H54 (cell line): Measurements from ENCODE around the gene APBA2.
"Not testable (repeated sequence)": the region's sequence is repeated elsewhere in the genome, so short reads cannot be mapped to it uniquely, and the experiment has no call there.

Source experiments
- DNase-seq: peaks from one replicate; pipeline ENCODE4 v3.0.0; 2011; ENCODE audit warnings: low spot score, mixed read lengths; ENCODE audit not compliant: insufficient read length
- FAIRE-seq: peaks from 3 replicates; lab custom pipeline; 2011; peaks lifted over from hg19 to GRCh38; lab: Jason Lieb, UNC
- POLR2A ChIP-seq: IDR thresholded peaks from 2 replicates; pipeline ENCODE4 v1.6.1; 2011; ENCODE audit warnings: low read depth, mild to moderate bottlenecking, low read length

Gene APBA2

DNA sequence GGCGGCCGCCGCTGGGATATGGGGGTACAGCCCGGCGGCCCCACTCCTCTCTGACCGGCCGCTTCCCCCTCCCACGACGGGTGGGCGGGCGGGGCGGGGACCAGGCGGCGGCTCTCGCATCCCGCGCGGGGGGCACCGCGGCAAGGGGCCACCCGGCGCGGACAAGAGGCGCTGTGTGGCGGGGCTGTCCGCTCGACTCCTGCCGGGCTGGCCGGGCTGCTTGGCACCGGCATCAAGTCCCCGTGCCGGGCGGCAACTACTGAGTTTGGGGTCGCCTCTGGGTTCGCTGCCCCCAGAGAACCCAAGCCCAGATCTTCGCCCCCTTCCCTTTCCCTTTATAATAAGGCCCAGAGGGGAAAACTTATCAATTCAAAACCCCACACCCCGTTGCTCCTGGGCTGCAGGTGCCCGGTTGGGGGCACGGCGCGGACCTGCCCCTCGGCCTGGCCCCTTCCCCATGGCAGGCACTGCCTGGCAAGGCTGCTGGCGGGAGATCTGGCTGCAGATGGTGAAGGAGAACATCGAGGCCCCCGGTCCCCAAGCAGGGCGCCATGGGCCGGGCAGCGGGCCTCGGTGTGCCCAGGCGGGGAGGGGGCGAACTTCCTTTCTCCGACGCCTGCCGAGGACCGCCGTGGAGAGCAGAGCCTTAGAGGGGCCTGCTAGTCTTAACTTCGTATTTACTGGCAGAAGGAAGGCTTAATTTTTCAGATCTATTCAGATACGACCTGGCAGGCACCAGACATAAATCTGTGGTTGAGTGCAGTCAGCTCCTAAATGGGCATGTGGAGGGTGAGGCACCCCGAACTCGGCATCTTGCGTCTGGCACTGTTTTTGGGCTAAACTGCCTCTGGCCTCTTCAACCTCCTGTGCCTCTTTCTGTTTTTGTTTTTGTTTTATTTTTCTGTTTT lies 911 bp downstream of the APBA2 start:
- TF ChIP-seq POLR2A: no peak
- FAIRE-seq (no peak), DNase-seq (no peak)

- DNase-seq: no peak
- no peak for FAIRE-seq
- no peak for TF ChIP-seq POLR2A
Measured at GRCh38 chr15:28887339-28888174, 1.8 kb downstream of the APBA2 start.

GRCh38 chr15:28888302-28888894 lies 2.6 kb downstream of the APBA2 start:
- FAIRE-seq (no peak), DNase-seq (no peak)
- no peak for TF ChIP-seq POLR2A

GRCh38 chr15:28888900-28889299 lies 3.1 kb downstream of the APBA2 start:
- TF ChIP-seq POLR2A: no peak
- DNase-seq (no peak), FAIRE-seq (no peak)

GRCh38 chr15:28889346-28889745 lies 3.6 kb downstream of the APBA2 start:
- TF ChIP-seq POLR2A: no peak
- DNase-seq (no peak), FAIRE-seq (no peak)

DNA sequence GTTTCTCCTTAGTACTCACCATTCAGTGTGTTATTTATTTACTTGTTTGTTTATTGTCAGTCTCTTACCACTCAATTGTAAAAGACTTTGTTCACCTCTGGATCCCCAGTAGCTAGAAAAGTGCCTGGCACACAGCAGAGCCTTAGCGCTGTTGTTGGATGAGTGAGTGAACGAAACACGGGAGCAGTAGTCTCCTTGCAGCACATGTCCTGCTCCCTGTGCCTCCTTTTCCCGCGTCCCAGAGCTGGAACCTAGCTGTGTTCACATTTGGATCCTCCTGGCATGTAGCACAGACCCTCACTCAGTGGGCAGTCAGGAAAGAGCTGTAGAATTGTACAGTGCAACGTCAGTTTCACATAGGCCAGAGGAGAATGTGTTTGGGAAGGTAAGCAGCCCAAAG lies 4.1 kb downstream of the APBA2 start:
- DNase-seq, FAIRE-seq: not testable (repeated sequence)

- DNase-seq, FAIRE-seq: not testable (repeated sequence)
Measured at GRCh38 chr15:28890291-28890690, 4.5 kb downstream of the APBA2 start.

DNA sequence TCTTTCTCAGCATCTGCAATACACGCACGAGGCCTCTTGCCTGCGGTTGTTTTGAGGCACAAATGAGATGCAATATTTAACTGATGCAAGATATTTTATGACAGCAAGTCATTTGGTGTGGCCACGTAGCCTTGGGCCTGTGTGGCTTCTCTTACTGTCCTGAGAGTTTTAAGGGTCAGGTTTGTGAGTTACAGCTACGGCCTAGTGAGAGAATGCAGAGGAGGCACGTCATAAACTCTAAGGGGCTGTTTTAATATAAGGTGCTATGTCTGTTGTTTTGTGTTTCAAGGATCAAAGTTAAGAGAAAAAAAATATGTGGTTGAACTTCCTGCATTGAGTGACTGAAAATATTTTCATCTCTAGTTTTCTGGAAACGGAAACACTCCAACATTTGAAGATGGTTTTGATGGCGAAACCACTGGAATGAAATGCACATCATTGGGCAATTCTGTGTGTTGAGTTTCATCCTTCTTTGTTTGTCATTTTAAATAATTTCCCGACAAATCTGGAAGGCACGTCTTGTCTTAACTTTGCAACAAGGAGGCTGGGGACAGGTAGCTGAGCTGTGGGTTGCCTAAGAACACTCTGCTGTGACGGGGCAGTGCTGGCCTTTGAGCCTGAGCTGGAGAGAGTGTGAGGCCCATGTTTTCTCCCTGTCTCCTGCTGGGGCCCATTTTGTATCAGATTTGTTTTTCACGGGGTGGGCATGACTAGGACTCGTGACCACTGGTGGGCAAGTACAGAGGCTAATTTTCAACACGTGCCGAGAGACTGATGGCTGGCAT lies 5.1 kb downstream of the APBA2 start:
- no peak for DNase-seq
- FAIRE-seq: no peak
- TF ChIP-seq POLR2A: no peak

DNA sequence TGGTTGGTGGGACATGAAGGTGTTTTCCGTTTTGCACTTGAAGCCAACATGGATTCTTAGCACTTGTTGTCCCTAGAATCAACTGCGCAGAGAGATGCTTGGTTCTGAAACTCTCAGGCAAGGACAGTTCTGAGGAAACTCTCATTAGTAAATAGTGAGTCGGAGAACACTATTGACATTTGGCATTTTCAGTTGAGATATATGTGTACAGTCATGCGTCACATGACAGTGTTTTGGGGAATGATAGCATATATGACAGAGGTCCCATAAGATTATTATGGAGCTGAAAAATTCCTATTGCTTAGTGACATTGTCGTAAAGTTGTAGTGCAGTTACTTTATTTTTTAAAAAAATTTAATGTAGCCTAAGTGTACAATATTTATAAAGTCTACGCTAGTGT lies 5.8 kb downstream of the APBA2 start:
- no peak for FAIRE-seq
- no peak for DNase-seq

DNA sequence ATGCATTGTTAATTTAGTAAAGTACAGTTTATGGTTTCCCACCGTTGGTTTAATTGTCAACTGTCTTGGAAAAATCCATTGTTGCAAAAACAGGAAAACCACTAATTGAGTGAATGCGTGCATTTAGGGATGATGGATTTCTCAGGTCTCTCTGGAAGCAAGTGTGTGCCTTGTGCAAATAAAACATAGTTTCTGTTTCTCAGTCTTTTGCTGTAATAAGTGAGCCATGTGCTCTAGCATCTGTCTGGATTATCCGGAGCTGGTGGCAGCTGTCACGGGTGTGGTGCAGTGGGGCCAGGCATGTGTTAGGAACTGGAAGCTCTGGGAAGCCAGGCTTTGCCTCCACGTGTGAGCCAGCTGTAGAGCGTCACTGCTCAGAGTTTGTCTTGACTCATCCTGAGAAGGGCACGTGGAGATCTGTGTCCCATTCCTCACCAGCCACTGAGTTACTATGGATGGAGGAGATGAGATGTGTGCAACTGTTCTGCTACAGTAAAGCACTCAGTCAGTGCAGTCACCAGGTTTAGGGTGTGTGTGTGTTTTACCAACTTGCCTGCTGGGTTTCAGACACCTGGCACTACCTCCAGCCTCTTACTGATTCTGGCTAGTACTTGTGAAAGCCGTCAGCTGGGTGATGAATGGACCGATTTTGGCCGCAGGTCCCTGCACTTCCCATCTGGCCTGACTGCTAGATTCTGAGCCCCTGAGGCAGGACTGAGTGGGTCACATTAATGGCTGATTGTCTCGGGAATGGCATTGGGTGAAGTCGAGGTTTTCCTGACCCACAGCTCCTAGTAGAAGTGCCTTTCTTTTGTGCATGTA lies 7.2 kb downstream of the APBA2 start:
- FAIRE-seq (no peak), DNase-seq (no peak)
- TF ChIP-seq POLR2A: no peak

More for the DNA sequence above, 5.8 kb downstream of the APBA2 start:
- TF ChIP-seq POLR2A: no peak

DNA sequence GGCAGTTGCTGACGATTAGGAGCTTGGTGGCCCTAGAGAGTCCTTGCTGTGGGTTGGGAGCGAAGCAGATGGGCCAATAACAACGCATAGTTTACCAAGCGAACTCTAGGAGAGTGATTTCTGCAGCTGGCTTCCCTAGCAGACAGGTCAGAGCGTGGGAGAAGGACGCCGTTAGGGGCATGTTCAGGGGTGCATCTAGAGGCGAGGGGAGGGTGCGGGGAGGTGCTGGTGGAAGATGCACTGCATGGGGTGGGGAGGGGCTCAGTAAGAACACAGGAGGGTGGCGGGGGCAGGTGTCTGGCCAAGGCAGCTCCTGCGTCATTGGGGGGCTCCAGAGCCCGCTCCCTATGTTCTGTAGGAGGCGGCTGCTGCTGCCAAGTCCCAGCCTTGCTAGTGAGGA lies 8.9 kb downstream of the APBA2 start:
- no peak for TF ChIP-seq POLR2A
- no peak for DNase-seq
- FAIRE-seq: no peak

- DNase-seq (no peak), FAIRE-seq (no peak)
- TF ChIP-seq POLR2A: no peak
Measured at GRCh38 chr15:28895146-28895545, 9.4 kb downstream of the APBA2 start.

DNA sequence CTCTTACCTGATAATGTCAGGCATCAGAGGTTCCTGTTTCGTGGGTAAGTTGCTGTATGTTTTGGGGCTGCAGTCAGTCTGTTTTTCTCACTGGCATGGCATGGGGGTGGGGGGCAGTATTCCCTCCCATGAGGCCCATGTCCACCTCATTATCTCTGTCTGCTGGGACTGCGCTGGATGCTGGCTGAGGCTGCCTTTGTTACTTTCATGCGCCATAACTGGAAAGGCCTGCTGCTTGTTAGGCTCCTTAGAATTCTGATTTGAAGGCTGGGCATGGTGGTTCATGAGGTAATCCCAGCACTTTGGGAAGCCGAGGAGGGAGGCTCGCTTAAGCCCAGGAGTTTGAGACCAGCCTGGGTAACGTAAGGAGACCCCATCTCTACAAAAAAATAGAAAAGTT lies 9.8 kb downstream of the APBA2 start:
- FAIRE-seq (no peak), DNase-seq (no peak)
- no peak for TF ChIP-seq POLR2A
